Brain pericyte (primary cell): ENCODE results near the gene SFMBT2.
"Not testable (repeated sequence)": the region's sequence is repeated elsewhere in the genome, so short reads cannot be mapped to it uniquely, and the experiment has no call there.

Experiments
- DNase-seq: peaks from one replicate; pipeline ENCODE4 v3.0.0-alpha.2; 2012; ENCODE audit warnings: low read depth, low spot score

Gene SFMBT2

DNA sequence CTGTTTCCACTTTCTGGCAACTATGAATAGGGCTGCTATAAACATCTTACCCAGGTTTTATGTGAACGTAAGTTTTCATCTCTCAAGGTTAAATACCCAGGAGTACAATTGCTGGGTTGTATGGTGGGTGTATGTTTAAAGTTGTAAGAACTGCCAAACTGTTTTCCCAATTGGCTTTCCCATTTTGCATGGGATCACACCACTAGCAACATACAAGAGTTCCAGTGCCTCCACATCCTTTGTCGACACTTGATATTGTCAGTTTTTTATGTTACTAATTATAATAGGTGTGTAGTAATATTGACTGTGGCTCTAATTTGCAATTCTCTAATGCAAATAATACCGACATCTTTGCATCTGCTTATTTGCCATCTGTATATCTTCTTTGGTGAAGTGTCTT is 82.9 kb downstream of the SFMBT2 start:
- DNase-seq = no peak

DNA sequence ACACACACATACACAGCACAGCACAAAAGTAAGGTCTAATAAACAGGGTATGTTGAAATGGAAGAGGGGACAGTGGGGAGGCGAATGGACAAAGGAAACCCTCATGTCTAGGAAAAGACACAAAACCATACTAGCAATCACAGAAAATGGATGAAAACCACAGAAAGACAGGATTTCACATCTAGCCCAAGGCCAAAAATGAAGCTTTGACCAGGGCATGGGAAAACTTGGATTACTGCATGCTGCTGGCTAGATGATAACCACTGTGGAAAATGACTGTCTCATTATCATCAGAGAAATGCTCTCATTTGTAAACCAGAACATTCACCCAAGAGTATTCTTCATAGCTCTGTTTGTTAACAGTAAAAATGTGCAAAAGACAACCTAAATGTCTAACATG is 88.2 kb downstream of the SFMBT2 start:
- no peak for DNase-seq

DNA sequence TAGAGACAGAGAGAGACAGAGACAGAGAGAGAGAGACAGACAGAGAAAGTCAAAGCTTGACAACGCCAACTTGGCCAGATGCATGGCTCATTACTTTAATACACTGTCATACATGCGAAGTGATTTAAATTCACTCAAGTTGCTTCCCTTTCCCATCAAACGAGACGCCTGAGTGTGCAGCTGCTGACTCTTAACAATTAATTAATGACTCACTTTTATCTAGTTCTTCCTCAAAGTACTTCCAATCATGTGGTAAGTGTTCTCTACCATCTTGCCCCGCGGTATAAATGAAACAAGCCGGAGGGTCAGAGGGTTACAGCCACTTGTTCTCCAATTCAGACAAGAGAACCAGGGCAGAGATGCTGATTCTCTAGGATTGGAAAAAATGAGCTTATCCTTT is 90.8 kb downstream of the SFMBT2 start:
- DNase-seq = no peak

DNA sequence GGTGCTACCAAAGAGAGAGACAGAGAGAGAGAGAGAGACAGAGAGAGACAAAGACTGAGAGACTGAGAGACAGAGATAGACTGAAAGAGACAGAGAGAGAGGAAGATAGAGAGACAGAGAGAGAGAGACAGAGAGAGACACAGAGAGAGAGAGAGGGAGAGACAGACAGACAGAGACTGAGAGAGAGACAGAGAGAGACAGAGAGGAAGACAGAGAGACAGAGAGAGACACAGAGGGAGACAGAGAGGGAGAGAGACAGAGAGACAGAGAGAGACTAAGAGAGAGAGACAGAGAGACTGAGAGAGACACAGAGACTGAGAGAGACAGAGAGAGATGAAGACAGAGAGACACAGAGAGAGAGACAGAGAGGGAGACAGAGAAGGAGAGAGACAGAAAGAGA is 91.2 kb downstream of the SFMBT2 start:
- no peak for DNase-seq

DNA sequence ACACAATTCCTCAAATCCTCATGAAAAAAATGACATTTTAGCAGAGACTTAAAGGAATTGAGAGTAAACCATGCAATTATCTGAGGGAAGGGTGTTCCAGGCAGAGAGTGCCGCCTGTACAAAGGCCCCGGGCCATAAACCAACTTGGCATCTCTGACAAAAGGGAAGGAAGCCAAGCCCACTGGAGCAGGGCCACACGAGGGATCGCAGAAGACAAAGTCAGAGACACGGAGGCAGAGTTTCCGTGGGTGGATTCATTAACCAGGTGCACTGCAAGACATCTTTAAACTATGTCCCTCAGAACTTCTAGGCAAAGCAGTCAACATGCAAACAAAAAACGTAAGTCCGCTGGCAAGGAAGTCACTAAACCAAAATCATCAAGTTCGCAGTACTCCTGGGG is 92.0 kb downstream of the SFMBT2 start:
- no peak for DNase-seq

DNA sequence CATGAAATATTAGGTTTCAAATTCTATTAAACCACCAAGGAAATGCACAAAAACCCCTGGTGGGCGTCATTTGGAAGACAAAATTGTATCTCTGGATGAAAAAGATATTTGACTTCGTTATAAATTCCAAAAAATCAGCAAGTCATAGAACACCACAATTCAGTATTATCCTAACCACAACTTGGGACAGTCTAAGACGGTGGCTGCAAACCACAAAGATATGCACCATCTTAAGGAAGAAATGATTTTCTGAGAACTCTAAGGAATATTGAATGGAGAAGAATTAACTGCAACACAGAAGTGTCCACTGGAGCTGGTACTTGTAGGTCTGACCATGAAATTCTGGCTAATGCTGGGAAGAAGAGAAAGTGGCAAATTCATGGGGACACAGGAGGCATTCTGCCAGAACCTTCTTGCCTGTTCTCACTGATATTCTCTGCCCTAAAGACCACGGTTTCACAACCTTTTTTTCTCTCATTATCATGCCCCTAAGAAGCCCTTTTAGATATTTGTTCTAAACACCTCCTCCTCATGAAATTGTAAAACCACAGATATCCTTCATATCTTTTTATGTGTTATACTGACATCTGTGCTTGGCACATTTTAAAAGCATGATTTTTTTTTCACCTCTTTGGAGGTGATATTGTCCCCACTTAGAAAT is 92.9 kb downstream of the SFMBT2 start:
- no peak for DNase-seq

DNA sequence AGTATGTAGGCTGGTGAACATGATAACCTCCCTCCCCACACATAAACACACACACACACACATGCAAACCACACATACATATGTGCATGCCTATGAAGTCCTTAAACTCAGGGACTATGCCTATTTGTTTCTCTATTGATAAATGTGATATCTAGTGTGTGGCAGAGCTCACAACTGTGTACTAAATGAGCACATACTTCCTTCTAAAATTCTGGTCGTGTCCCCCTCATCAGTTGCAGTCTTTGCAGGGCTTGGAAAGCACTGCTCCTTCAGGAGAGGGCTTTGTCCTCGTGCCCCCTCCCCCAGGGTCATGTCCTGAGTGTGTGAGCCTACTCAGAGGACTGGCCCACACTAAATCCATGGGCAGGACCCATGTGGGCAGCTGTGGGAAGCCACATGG is 94.0 kb downstream of the SFMBT2 start:
- no peak for DNase-seq

DNA sequence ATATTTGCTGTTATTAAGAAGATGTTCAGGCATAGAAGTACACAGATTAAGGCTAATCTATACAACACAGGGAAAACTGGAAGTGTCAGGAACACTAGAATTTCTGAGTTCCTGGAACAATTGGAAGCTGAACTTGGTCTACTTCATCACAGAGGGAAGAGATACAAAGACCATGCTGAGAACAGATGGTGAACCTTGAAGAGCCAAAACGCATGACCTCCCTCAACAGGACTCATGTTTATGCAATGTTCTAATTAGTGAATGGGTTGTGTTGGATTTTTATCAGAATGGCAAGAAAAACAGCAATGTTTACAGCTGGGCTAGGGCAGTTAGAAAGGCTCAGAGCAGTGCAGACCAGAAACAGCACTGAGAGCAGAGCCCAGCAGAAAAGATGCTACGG is 94.9 kb downstream of the SFMBT2 start:
- DNase-seq = no peak

DNA sequence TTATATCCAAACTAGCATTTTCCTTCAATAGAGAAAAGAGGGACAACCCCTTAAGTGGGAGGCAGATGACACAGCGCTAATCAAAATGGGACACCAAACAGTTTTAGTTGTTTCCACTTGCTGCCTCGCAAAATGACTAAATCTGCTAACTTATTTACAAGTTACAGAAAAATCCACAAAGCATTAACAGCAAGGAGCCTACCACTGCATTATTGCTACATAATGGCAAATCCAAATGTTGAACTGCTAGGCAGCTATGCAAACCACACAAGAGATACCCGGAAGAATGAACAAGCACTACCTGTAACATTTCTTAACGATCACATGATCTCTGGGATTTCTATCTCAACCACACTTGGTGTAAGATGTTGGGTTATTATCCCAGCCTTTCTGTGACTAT is 96.7 kb downstream of the SFMBT2 start:
- no peak for DNase-seq

DNA sequence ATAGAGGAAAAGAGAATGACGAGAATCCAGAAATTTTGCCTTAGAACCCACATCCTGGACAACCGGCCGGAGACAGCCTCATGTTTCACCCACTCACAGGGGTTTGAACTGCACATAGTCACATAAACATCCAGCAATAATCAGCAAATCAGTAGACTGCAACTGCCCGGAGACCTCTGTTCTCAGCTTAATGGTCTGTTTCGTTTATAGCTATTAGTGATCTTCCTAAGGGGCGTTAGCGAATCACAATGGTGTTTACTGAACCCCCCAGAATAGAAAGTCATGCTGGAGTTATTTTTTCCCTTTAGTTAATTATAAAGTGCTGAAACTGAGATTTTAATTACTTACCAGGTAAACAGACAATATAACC is 98.4 kb downstream of the SFMBT2 start:
- DNase-seq = no peak

DNA sequence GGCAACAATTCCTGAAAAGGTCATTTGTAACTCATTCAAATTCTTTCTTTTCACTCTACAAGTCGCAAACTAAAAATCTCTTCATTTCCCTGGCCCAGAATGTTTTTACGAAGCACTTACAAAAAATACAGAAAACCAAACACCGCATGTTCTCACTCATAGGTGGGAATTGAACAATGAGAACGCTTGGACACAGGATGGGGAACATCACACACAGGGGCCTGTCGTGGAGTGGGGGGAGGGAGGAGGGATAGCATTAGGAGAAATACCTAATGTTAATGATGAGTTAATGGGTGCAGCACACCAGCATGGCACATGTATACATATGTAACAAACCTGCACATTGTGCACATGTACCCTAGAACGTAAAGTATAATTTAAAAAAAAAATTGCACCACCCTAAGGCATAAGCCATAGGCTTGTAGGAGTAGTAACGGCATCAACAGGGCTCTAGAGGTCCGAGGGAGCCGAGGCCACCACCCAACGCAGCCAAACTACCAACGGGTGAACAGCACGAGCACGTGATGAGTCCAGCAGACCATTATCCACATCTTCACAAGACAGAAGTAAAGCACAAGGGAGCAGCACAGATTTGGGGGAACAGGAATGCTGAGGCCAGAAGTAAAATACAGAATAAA is 98.9 kb downstream of the SFMBT2 start:
- DNase-seq = not testable (repeated sequence)

DNA sequence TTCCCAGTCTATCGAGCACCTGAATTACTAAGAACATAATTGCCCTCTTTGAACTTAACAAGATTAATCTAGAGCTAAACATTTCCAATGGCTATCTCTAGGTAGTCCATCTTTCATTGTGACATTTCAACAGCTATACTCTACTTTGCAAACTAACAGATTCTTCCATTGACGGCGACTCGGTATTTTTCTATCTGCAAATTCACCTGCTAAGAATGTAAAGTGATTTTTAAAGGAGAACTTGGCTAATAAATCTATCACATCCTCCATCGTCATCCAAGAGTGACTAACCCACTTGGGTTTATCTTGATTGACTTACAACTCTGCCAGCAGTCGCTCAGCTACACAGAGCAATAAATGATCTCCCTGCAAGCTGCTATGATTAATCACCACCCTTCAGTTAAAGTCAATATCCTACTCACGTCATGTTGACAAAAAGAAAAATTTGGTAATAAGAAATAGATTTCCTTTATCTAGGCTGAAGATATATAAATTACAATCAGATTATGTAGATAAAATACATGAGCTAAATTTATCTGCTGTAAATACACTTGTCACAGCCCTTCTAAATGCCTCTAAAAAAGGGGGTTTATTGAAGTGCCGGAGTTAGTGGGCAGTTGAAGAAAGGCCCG is 99.5 kb downstream of the SFMBT2 start:
- no peak for DNase-seq

DNA sequence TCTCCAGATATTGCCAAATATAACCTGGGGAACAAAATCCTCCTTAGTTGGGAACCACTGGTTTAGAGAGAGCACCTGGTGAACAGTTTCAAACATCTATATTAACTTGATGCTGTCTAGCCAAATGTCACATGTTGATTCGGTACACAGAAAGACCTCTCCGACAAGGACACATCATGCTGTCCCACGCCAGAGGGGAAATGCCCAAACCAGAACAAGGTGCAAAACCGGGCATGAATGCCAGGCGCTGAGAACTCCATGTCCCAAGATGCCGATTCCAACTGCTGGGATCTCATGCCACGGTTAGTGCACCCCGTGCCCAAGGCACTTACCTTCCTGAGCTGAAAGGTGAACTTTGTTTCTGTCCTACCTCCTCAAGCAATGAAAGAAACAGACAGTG is 100.8 kb downstream of the SFMBT2 start:
- DNase-seq = no peak

DNA sequence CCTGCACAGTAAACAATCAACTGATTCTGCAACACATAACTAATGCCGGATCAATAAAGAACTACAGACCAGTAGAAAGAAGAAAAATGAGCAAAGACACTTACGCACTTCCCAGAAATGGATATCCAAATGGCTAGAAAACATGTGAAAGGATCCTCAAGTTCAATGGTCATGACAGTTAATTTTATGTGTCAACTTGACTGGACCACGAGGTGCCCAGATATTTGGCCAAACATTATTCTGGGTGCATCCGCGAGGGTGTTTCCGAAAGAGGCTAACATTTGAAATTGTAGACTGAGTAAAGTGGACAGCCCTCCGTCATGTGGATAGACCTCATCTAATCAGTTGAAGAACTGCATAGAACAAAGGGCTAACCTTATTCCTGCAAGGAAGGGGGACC is 102.0 kb downstream of the SFMBT2 start:
- DNase-seq = no peak

DNA sequence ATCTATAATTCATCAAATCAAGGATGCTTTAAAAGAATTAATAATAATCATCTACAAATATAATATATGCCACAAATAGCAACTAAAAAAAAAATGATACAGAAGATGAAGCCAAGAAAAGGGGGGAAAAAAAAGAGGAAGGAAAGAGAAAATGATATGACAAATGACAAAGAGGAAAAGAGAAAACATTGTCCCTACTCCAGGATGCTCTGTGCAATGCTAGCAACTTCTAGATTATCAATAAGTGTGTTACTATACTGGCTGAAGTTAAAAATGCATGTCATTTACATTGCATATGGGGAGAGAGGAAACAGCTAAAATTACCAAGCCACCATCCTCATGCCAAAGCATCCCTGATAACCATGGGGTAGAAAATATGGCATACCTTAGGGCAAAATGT is 104.2 kb downstream of the SFMBT2 start:
- no peak for DNase-seq

DNA sequence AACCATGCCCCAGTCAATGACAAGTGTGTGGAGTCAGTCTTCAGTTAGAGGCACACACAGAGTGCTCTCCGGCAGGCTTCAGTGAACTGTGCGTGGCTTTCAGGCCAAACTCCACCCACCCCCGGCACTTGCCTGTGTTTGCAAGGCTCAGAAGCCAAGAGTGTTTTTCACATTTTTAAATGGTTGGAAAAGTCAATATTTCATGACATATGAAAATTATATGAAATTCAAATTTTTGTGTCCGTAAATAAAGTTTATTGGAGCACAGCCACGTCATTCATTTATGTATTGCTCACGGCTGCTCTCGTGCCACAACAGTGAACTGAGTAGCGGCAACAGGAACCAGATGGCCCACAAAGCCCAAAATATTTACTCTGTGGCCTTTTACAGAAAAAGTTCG is 104.7 kb downstream of the SFMBT2 start:
- DNase-seq = no peak

DNA sequence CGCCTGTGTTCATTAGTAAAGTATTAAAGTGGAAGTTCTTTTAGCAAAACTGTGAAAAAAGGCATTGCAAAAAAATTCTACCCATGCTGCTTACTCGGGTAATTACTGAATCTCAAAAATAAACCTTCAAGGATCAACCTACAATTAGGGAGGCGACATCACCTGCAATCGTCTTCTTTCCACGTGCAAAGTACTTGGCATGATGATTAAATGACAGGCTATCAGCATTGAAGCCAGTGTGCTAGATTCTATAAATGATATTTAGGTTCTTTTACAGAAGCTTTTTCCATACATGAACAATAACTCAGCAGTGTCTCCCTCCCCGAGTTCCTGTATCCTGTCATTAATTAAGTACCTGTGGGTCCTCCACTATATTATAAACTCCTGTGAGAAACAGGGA is 105.8 kb downstream of the SFMBT2 start:
- no peak for DNase-seq

DNA sequence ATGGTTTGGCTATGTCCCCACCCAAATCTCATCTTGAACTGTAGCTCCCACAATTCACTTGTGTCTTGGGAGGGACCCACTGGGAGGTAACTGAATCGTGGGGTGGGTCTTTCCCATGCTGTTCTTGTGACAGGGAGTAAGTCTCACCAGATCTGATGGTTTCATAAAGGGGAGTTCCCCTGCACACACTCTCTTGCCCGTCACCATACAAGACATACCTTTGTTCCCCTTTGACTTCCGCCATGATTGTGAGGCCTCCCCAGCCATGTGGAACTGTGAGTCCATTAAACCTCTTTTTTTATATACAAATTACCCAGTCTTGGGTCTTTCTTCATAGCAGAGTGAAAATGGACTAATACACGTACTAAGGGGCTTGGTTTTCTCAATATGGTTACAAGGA is 106.7 kb downstream of the SFMBT2 start:
- DNase-seq = no peak

DNA sequence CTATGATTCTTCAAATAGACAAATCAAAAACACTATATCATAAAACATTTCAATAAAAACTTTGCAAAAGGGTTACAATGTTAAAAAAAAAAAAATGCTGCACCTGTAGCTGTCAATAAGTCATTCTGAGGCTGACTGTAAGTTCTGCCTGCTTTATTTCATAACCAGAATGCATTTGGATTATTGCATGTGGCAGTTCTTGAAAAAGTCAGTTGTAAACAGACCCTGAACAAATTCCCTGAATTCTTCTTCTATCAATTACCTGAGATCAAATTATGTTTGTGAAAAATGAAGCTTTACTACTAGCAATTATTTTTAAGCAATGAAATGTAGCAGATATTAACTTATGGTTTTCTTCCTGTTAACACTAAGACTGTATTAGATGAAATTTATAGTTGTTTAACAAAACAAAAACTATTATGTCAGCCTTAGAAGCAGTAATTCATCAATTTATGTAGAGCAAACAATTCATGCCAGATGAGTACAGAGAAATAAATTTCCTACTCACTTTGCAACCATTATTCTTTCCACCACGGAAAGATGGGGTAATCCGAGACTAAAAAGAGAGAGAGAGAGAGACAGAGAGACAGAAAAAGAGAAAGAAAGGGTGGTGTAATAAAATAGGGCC is 107.8 kb downstream of the SFMBT2 start:
- DNase-seq = no peak

DNA sequence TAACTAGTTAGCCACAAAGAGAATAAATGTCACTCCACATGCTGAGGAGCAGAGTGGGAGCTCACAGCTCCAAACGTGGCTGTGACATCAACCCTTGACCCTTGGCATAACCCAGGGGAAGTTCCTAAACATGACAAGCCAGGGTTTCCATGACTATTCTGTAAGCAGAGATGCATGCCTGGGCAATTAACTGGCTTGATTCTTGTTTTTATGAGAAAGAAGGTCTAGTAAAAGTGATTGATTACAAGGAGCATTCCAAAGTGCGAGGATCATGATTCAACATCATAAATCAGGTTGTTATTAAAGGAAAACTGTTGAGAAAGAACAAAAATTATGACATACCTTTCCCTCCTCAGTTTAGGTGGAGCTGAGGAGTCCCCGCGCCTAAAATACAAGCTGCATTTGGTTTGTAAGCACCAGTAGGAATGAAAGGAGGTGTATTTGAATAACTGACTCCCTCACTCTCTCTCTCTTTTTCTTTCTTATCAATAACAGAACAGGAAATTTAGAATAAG is 108.4 kb downstream of the SFMBT2 start:
- no peak for DNase-seq

DNA sequence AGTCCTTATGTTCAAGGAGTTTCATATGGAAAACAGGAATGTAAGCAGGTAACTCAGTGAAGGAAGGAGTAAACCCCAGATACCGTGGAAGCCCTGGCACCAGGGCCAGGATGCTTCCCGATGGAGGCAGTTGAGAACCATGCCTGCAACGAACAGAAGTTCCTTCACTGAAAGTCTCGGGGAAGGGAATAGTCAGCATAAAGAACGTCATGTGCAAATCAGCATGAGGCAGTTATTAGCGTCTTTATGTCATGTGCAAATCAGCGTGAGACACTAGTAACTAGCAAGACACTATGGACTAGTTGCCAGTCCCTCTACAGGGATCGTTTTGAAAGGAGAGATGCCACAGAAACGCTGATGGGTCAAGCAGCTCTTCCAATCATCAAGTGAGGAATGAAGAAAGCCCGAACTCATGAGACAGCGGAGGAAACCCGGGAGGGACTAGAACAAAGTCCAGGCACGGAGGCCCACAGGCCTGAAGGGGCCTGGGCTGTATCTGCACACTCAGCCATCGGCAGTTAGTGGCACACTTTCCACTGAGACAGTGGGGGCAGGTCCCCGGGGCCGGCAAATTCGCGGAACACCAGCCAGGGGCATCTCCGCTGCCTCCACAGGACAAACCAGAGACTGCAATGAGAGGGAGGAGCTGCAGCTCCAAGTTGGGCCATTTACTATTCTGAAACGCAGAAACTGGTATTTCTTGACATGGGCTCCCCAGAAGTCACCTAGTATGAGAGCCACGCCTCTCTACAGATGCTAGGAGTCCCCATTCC is 109.6 kb downstream of the SFMBT2 start:
- no peak for DNase-seq

DNA sequence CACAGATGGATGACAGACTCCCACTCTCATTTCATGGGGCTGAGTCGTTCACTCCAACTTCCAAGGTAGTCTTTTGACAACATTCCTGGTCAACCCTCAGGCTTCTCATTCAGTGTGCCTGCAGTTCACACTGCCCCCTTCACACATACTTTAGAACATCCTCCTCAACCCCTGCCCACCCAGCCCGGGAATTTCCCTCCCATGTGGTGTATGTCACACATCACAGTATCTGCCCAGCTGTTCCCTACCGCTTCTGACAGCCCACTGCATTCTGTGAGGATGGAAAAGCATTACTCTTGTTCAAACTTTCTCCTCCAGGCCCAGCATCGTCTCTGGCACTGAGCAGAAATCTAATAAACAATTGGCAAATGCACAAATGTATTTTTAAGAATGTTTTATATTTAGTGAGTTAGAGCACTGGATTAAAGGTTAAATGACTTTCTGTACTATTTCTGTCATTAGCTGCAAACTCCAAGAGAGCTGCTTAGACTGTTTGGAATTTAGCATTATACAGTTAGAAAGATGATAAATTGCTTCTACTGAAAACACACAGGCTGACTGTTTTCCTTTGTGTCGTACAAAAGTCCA is 110.4 kb downstream of the SFMBT2 start:
- DNase-seq = no peak
